Airway epithelial cell (primary cell): ENCODE results near the gene PPM1D. TPM values are rescaled to one million over a fixed set of nuclear protein-coding genes. Genes with fewer than 3 reads are reported as not detected.

Experiments used
- total RNA-seq: library from RNA; depleted of rRNA; stranded (reverse); fragments of >200 nt; gene quantifications from 2 replicates; pipeline ENCODE4 v1.2.3, GENCODE V29; 2015

PPM1D gene
- total RNA-seq: 2.1 and 6.5 TPM in 2 replicates

DNA sequence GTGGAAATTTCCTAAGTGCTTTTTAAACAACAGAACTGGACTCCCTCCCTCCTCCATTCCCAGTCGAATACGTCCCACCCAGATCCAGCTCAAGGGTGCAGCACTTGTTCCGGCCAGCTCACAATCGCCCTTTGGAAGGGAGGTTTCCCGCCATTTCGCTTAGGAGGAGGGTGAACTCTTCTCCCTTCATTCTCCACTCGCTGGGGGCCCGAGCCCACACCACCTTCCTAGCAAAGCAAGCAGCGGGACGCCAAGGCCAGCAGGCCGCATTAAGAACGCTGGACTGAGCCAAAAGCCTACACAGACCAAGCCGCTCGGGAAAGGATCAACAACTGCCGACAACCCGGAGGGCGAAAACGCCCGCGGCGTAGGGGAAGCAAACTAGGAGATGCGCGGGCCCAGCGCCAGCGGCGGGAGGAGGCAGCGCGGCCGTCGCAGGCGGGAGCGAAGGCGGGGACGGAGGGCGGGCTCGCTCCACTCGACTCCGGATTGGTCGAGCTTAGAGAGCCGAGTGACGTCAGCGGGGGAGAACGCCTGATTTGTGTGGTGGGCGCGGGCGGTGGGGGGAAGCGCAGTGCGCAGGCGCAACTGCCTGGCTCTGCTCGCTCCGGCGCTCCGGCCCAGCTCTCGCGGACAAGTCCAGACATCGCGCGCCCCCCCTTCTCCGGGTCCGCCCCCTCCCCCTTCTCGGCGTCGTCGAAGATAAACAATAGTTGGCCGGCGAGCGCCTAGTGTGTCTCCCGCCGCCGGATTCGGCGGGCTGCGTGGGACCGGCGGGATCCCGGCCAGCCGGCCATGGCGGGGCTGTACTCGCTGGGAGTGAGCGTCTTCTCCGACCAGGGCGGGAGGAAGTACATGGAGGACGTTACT is at the start of gene PPM1D:
Gene PPM1D, plus strand, starts transcription at position 574 of the 870 bp plus-strand sequence. Its CDS starts 222 bp downstream, at position 796.

DNA sequence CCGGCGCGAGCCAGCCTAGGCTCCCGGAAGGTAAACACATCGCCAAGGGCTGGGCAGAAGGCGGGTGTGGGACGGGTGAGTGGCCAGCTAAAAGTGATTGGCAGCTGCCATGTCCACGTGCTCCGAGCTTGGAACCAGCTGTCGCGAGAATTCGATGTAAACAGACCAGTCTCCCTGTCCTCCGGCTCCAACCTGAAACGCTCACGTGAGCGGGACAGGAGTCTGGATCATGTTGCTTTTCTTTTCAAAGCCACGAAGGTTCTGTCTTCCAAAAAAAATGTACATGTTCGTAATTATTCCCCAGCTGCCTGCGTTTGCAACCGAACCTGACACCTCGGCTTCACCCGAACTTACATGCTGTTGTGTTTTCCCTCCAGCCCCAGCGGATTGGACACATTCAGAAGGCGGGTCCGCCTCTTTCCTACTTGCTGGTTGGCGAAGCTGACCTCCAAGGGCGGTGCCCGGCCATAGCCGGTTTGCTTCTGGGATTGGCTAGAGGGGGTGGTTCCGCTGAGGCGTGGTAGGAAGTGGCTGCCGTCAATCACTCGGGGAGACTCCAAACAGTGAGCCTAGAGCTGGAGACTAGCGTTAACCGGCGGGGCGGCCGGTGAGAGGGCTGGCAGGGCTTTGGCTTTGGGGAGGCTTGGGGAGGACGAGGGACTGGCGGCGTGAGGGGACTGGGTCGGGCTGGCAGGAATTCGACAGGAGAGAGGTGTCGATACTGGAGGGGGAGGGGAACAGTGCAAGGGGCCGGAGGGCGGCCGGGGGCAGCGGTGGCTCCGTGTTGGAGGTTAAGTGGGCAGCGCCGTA is 77.5 kb downstream of the PPM1D start, which contains the start of gene BCAS3:
Gene BCAS3, plus strand, starts transcription at position 544 of the 810 bp plus-strand sequence.

Other genes starting within 250 kb of the PPM1D start
- 23.4 and 29.9 TPM in 2 replicates for gene USP32, start 208.1 kb upstream of the PPM1D start, total RNA-seq
- not detected in 2 replicates for gene CHCT1, start 177.7 kb upstream of the PPM1D start, total RNA-seq
- 9.6 and 11.7 TPM in 2 replicates for gene APPBP2, start 74.0 kb upstream of the PPM1D start, total RNA-seq
- gene BCAS3, start 77.7 kb downstream of the PPM1D start, total RNA-seq: 4.9 and 14.7 TPM in 2 replicates